Measurements from ENCODE around the gene NFE2.

The NFE2 gene

DNA sequence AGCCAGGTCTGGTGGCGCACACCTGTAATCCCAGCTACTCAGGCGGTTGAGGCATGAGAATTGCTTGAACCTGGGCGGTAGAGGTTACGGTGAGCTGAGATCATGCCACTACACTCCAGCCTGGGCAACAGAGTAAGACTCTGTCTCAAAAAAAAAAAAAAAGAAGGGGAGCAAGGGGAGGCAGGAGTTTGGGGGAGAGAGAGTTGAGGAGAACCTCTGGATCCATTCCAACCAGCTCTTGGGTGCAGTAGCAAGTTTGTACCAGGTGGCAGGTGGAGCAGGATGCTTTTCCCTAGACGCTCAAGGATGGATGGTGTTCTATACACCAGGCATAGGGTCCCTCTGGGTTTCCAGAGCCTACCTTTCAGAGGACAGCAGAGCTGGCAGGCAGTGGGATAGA lies 1.9 kb downstream of the NFE2 start:
- no peaks in the 10 kb centered on the region for H3K36me3 ChIP-seq (ENCODE audit: control insufficient read depth in 2 of 2, insufficient read depth in 1 of 2, low read length in 2 of 2)
- no peaks in the 10 kb centered on the region for H3K9me3 ChIP-seq (ENCODE audit: control insufficient read depth, insufficient read depth, low read depth, low read length)
- TF ChIP-seq, protein P1, sequence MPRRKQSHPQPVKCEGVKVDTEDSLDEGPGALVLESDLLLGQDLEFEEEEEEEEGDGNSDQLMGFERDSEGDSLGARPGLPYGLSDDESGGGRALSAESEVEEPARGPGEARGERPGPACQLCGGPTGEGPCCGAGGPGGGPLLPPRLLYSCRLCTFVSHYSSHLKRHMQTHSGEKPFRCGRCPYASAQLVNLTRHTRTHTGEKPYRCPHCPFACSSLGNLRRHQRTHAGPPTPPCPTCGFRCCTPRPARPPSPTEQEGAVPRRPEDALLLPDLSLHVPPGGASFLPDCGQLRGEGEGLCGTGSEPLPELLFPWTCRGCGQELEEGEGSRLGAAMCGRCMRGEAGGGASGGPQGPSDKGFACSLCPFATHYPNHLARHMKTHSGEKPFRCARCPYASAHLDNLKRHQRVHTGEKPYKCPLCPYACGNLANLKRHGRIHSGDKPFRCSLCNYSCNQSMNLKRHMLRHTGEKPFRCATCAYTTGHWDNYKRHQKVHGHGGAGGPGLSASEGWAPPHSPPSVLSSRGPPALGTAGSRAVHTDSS (tag by site-specific recombination; IDR thresholded peaks at IDR 0.05), result no peak
- TF ChIP-seq ZNF701 (tag by site-specific recombination; IDR thresholded peaks at IDR 0.05) (no peak), ZNF791 (tag by site-specific recombination; IDR thresholded peaks at IDR 0.05) (no peak), ZNF596 (tag by site-specific recombination; IDR thresholded peaks at IDR 0.05) (no peak), ZXDB (tag by site-specific recombination; IDR thresholded peaks at IDR 0.05) (no peak), MZF1 (tag by site-specific recombination; IDR thresholded peaks at IDR 0.05; ENCODE audit: borderline replicate concordance) (no peak), ZNF501 (tag by site-specific recombination; IDR thresholded peaks at IDR 0.05) (no peak), ZNF335 (tag by site-specific recombination; conservative IDR thresholded peaks at IDR 0.05) (no peak), ZNF114 (tag by site-specific recombination; IDR thresholded peaks at IDR 0.05) (no peak), GLI4 (tag by site-specific recombination; IDR thresholded peaks at IDR 0.05) (no peak), ZNF433 (tag by site-specific recombination; IDR thresholded peaks at IDR 0.05; ENCODE audit: low read depth) (no peak)
- TF ChIP-seq, protein P2, sequence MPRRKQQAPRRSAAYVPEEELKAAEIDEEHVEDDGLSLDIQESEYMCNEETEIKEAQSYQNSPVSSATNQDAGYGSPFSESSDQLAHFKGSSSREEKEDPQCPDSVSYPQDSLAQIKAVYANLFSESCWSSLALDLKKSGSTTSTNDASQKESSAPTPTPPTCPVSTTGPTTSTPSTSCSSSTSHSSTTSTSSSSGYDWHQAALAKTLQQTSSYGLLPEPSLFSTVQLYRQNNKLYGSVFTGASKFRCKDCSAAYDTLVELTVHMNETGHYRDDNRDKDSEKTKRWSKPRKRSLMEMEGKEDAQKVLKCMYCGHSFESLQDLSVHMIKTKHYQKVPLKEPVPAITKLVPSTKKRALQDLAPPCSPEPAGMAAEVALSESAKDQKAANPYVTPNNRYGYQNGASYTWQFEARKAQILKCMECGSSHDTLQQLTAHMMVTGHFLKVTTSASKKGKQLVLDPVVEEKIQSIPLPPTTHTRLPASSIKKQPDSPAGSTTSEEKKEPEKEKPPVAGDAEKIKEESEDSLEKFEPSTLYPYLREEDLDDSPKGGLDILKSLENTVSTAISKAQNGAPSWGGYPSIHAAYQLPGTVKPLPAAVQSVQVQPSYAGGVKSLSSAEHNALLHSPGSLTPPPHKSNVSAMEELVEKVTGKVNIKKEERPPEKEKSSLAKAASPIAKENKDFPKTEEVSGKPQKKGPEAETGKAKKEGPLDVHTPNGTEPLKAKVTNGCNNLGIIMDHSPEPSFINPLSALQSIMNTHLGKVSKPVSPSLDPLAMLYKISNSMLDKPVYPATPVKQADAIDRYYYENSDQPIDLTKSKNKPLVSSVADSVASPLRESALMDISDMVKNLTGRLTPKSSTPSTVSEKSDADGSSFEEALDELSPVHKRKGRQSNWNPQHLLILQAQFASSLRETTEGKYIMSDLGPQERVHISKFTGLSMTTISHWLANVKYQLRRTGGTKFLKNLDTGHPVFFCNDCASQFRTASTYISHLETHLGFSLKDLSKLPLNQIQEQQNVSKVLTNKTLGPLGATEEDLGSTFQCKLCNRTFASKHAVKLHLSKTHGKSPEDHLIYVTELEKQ (tag by site-specific recombination; IDR thresholded peaks at IDR 0.05; ENCODE audit: borderline replicate concordance), result no peak
- POLR2A ChIA-PET, result interaction anchor here (1.2 to 2.5 kb wide), 4 partner anchors 8 to 60 kb away, joined by 3 to 9 read pairs (median 6); partner anchors contain the start of genes CBX5, COPZ1 and HNRNPA1
- peaks cover 3% of the 10 kb centered on the region; the same call in 1 of the 2 replicates for H3K4me1 ChIP-seq (ENCODE audit: control insufficient read depth, insufficient read depth, low read length)
- no peak overlapping the region for H3K27ac ChIP-seq (ENCODE audit: extremely low read depth, low read depth, low read length)
- CTCF ChIA-PET, result interaction anchor here (0.6 to 4.1 kb wide), 14 partner anchors 12 to 411 kb away, joined by 3 to 31 read pairs (median 6); partner anchors contain the start of gene COPZ1
- H3K4me3 ChIP-seq (ENCODE audit: low read depth, low read length), result no peak overlapping the region

DNA sequence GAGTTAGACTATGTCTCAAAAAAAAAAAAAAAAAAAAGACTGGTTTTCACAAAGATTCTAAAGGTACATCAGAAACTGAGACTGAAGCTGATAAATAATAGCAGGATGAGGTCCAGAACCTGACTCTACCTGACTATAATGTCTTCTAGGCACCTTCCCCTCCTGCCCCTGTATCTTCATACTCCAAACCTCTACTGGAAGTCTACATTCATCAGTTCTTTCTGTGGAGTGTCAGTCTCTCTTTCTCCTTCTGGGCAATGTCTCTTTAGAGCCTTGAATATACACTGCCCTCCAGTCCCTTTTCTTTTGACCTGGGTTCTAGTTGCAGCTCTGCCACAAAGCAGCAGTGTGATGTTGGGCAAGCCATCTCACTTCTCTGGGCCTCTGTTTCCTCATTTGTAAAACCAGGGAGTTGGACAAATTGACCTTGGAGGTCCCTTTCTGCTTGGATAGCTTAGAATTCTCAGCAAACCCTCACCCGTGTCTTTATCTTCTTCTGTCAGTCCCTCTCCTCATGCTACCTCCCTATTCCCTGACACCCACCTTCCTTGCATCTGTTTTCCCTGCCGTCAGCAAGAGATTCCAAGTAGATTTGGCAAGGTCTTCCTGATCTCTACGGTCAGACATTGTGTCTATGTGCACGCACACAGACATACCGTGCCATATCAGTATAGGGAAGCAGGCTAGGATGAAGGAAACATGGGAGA lies 4.3 kb downstream of the NFE2 start:
- TF ChIP-seq ZNF658 (tag by site-specific recombination; IDR thresholded peaks at IDR 0.05) (no peak), ZNF596 (tag by site-specific recombination; IDR thresholded peaks at IDR 0.05) (no peak), ZNF133 (tag by site-specific recombination; IDR thresholded peaks at IDR 0.05) (no peak), REPIN1 (tag by site-specific recombination; IDR thresholded peaks at IDR 0.05; ENCODE audit: low read depth) (no peak), ZNF10 (tag by site-specific recombination; IDR thresholded peaks at IDR 0.05) (no peak), ZNF292 (tag by site-specific recombination; IDR thresholded peaks at IDR 0.05; ENCODE audit: borderline replicate concordance, low read depth) (no peak), INSM2 (tag by site-specific recombination; IDR thresholded peaks at IDR 0.05) (no peak), ZNF610 (tag by site-specific recombination; IDR thresholded peaks at IDR 0.05; ENCODE audit: borderline replicate concordance) (no peak), ZNF211 (tag by site-specific recombination; IDR thresholded peaks at IDR 0.05; ENCODE audit: low read depth) (no peak)
- TF ChIP-seq, protein P1 (tag by site-specific recombination; IDR thresholded peaks at IDR 0.05), result no peak
- TF ChIP-seq, protein P3, sequence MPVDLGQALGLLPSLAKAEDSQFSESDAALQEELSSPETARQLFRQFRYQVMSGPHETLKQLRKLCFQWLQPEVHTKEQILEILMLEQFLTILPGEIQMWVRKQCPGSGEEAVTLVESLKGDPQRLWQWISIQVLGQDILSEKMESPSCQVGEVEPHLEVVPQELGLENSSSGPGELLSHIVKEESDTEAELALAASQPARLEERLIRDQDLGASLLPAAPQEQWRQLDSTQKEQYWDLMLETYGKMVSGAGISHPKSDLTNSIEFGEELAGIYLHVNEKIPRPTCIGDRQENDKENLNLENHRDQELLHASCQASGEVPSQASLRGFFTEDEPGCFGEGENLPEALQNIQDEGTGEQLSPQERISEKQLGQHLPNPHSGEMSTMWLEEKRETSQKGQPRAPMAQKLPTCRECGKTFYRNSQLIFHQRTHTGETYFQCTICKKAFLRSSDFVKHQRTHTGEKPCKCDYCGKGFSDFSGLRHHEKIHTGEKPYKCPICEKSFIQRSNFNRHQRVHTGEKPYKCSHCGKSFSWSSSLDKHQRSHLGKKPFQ (tag by site-specific recombination; IDR thresholded peaks at IDR 0.05), result no peak
- TF ChIP-seq, protein P4, sequence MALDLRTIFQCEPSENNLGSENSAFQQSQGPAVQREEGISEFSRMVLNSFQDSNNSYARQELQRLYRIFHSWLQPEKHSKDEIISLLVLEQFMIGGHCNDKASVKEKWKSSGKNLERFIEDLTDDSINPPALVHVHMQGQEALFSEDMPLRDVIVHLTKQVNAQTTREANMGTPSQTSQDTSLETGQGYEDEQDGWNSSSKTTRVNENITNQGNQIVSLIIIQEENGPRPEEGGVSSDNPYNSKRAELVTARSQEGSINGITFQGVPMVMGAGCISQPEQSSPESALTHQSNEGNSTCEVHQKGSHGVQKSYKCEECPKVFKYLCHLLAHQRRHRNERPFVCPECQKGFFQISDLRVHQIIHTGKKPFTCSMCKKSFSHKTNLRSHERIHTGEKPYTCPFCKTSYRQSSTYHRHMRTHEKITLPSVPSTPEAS (tag by site-specific recombination; IDR thresholded peaks at IDR 0.05), result no peak
- Histone ChIP-seq H3K9me3 (ENCODE audit: control insufficient read depth, insufficient read depth, low read depth, low read length) (no peaks in the 10 kb centered on the region), H3K4me1 (ENCODE audit: control insufficient read depth, insufficient read depth, low read length) (peaks cover 3% of the 10 kb centered on the region; the same call in 1 of the 2 replicates), H3K4me3 (ENCODE audit: low read depth, low read length) (no peak overlapping the region), H3K36me3 (ENCODE audit: control insufficient read depth in 2 of 2, insufficient read depth in 1 of 2, low read length in 2 of 2) (no peaks in the 10 kb centered on the region), H3K27ac (ENCODE audit: extremely low read depth, low read depth, low read length) (no peak overlapping the region)
- POLR2A ChIA-PET, result interaction anchor here (0.6 to 2.5 kb wide), 3 partner anchors 16 to 28 kb away, joined by 3 to 9 read pairs (median 8); partner anchors contain the start of genes CBX5, COPZ1 and HNRNPA1
- CTCF ChIA-PET, result interaction anchor here (0.7 to 5.6 kb wide), 6 partner anchors 10 to 83 kb away, joined by 4 to 21 read pairs (median 4); no protein-coding TSS in a partner anchor

All from HEK293 (cell line).